K562 (cell line): ENCODE measurements around the gene RESP18. TPM values are rescaled to one million over a fixed set of nuclear protein-coding genes. Genes with fewer than 3 reads are reported as not detected.
A peak's percentile ranks its signal among the peaks of the same experiment; 100 is the strongest.

Experiments
- BRD4 ChIP-seq: fragments of 200-600 bp; sonication (generic); IDR thresholded peaks from 2 replicates; pipeline ENCODE4 v1.6.1; 2017; ENCODE audit warnings: inconsistent platforms
- MNT ChIP-seq, 2 experiments: fragments of 450-650 bp; conservative IDR thresholded peaks; 2 replicates each; pipeline ENCODE4 v1.6.1; 2017; ENCODE audit warnings: mild to moderate bottlenecking in 2 of 2, moderate library complexity in 2 of 2
- RNF219 ChIP-seq: fragments of 250-450 bp; sonication (Bioruptor Pico); IDR thresholded peaks from 2 replicates; pipeline ENCODE4 v1.5.0; 2022; ENCODE audit warnings: mild to moderate bottlenecking
- ZNF282 ChIP-seq: sonication (generic); formaldehyde crosslinking; IDR thresholded peaks from 2 replicates; pipeline ENCODE4 v1.8.1; 2023; ENCODE audit warnings: missing genetic modification reagents
- ZSCAN32 ChIP-seq: fragments of 450-650 bp; formaldehyde crosslinking; IDR thresholded peaks from 2 replicates; pipeline ENCODE4 v1.4.0; 2020; ENCODE audit warnings: mild to moderate bottlenecking, moderate library complexity
- polyA plus RNA-seq, 8 experiments: library from polyadenylated mRNA; depleted of rRNA in 4 of 8; stranded (reverse) in 5 of 8; unstranded in 3 of 8; fragments of >200 nt; fragmentation: Nextera tagmentation in 2 of 8; fragmentation: Illumina TruSeq in 1 of 8; extraction: Ambion mirVana in 2 of 8; extraction: Trizol in 1 of 8; gene quantifications; 2 replicates each; pipeline versions ENCODE4 v1.2.1 to v1.2.3, GENCODE V29; 2011 to 2014; ENCODE audit warnings: inconsistent platforms in 1 of 8, missing spikeins in 1 of 8
- total RNA-seq, 7 experiments: library from RNA; depleted of rRNA in 6 of 7; stranded (reverse); fragments of >200 nt in 6 of 7; fragmentation: Illumina TruSeq in 2 of 7; extraction: Trizol in 2 of 7; gene quantifications; 2 replicates each; pipeline versions ENCODE4 v1.2.1 to v1.2.3, GENCODE V29; 2011 to 2021; ENCODE audit warnings: low replicate concordance in 1 of 7
- TF ChIP-seq, protein P1 (sequence below), 2 experiments: fragments of 450-650 bp in 1 of 2; sonication (generic) in 1 of 2; formaldehyde crosslinking in 1 of 2; IDR thresholded peaks; 2 replicates each; pipeline versions ENCODE4 v1.7.1 to v1.9.0; 2016 to 2022; ENCODE audit warnings: inconsistent platforms in 1 of 2, mild to moderate bottlenecking in 1 of 2, missing genetic modification reagents in 1 of 2
- TF ChIP-seq, protein P2 (sequence below), 3 experiments: fragments of 200-800 bp in 1 of 3; sonication (Bioruptor generic) in 1 of 3; sonication (generic) in 1 of 3; formaldehyde crosslinking in 1 of 3; IDR thresholded peaks; 2 replicates each; pipeline versions ENCODE4 v1.6.1 to v1.8.0; 2016 to 2022; ENCODE audit warnings: mild to moderate bottlenecking in 2 of 3, missing compliant biosample characterization in 2 of 3, missing genetic modification characterization in 2 of 3, missing genetic modification reagents in 1 of 3

The RESP18 gene
- total and polyA plus RNA-seq, 9 of the 15 experiments (the other 6 are each of a cell fraction or from before 2014, with no cell fraction given) = not detected

DNA sequence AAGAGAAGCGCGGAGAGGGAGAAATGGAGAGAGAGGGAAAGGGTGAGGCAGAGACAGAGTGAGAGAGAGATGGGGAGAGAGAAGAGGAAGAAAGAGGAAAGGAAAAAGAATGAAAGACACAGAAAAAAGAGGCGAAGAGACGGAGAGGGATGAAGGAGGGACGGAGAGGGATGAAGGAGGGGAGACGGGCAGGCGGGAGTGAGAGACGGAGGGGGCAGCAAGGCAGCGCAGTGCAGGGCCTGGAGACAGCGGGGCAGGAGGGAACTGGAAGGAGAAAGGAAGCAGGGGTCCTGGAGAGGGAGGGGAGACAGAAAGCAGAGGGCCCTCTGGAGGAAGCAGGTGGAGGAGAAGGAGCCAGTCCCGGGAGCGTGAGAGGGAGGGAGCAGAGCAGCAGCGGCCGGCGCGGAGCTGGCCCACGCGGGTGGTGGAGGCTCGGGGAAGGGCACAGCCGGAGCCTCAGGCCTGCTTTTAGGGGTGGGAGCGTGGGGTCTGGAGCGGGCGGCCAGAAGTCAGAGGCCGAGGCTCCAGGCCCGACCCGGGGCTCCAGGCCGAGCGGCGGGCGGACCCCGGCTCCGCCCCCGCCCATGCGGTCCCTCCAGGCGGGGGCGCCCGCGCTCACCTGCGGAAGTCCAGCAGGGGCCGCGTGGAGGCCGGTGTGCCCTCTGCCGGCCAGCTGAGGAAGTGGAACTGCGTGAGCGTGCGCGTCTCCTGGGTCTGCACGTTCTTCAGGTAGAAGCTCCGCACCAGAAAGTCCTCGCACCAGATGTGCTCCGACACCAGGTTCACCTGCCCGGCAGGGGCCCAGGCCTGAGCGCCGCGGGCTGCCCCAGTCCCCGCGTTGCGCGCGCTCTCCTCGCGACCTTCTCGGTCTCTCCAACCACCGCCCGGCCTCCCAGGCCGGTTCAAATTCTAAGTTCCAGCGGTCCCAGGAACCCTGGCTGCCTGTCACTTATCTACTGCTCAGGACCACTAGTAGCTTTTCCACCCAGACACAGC, 37.9 kb downstream of the RESP18 start (continued):
- TF ChIP-seq RNF219 (CRISPR knock-in tag) = no peak
- TF ChIP-seq MNT (conservative IDR thresholded peaks at IDR 0.05) = peak; percentile 72 to 84
- TF ChIP-seq ZSCAN32 (CRISPR knock-in tag) = no peak
- TF ChIP-seq, protein P1, sequence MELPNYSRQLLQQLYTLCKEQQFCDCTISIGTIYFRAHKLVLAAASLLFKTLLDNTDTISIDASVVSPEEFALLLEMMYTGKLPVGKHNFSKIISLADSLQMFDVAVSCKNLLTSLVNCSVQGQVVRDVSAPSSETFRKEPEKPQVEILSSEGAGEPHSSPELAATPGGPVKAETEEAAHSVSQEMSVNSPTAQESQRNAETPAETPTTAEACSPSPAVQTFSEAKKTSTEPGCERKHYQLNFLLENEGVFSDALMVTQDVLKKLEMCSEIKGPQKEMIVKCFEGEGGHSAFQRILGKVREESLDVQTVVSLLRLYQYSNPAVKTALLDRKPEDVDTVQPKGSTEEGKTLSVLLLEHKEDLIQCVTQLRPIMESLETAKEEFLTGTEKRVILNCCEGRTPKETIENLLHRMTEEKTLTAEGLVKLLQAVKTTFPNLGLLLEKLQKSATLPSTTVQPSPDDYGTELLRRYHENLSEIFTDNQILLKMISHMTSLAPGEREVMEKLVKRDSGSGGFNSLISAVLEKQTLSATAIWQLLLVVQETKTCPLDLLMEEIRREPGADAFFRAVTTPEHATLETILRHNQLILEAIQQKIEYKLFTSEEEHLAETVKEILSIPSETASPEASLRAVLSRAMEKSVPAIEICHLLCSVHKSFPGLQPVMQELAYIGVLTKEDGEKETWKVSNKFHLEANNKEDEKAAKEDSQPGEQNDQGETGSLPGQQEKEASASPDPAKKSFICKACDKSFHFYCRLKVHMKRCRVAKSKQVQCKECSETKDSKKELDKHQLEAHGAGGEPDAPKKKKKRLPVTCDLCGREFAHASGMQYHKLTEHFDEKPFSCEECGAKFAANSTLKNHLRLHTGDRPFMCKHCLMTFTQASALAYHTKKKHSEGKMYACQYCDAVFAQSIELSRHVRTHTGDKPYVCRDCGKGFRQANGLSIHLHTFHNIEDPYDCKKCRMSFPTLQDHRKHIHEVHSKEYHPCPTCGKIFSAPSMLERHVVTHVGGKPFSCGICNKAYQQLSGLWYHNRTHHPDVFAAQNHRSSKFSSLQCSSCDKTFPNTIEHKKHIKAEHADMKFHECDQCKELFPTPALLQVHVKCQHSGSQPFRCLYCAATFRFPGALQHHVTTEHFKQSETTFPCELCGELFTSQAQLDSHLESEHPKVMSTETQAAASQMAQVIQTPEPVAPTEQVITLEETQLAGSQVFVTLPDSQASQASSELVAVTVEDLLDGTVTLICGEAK (IDR thresholded peaks at IDR 0.05) = peak; percentile 45; the same call in 1 of the 2 replicates
- TF ChIP-seq, protein P1 (CRISPR knock-in tag; IDR thresholded peaks at IDR 0.05) = no peak
- no peak for TF ChIP-seq BRD4
- TF ChIP-seq, protein P2, sequence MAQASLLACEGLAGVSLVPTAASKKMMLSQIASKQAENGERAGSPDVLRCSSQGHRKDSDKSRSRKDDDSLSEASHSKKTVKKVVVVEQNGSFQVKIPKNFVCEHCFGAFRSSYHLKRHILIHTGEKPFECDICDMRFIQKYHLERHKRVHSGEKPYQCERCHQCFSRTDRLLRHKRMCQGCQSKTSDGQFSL (CRISPR knock-in tag; IDR thresholded peaks at IDR 0.05) = 0 out of 2 replicates have a peak, but pooled peaks have one; percentile 21
- TF ChIP-seq, protein P2 (tag; IDR thresholded peaks at IDR 0.05) = no peak
- TF ChIP-seq ZNF282 (CRISPR knock-in tag) = 0 out of 2 replicates have a peak, but pooled peaks have one; percentile 60
